ENCODE measurements around the gene RIMBP2. TPM values are rescaled to one million over a fixed set of nuclear protein-coding genes. Genes with fewer than 3 reads are reported as not detected.

The RIMBP2 gene
- polyA plus RNA-seq, 1 of the 3 experiments (the other 2 are of a cell fraction), result 0.90 TPM

DNA sequence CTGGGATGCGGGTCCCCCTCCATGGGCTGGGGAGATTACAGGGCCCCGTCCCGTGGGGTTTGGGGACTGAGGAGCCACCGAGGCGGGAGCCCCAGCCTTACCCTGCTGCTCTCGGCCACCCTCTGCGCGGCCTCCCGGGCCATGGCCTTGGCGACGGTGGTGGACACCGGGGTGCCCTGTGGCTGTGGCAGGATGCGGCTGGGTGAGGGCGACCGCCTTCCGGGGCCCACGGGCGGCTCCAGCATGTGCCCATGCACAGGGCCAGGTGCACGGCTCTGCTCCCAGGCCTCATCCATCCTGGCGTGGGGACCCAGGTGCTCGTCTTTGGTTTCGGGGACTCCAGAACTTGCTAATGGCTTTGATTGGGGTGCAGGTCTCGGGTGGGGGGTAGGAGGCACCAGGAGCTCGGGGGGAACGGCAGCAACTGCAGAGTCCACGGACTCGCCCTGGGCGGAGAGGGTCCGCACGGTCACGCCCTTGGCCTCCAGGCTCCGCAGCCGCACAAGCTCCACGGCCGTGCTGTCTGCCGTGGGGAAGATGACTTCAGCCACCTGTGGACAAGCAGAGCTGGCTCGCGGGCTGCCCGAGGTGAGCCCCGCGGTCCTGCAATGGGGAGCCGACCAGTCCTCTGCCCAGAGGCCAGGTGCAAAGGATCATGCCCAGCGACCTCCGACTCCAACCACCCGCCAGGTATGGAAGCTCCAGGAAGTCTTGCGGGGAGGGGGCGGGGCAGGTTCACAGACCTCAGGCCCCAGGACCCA lies 279.2 kb downstream of the RIMBP2 start:
- WGBS (ENCODE audit: low lambda C conversion rate), result 77% methylated on average over 25 of the region's 47 CpGs
- H3F3A ChIP-seq (replicated peaks; ENCODE audit: insufficient read depth), result no peaks in the 10 kb centered on the region
- no peaks in the 10 kb centered on the region for H3K4me1 ChIP-seq (ENCODE audit: control insufficient read depth in 1 of 2, insufficient read depth in 2 of 2, low read depth in 1 of 2, low read length in 1 of 2)
- POLR2A ChIA-PET, result interaction anchor here (0.6 kb wide), 1 partner anchor 221 kb away, joined by 3 read pairs; no protein-coding TSS in a partner anchor
- no peaks in the 10 kb centered on the region for H3K36me3 ChIP-seq (replicated peaks in 1 of 2; ENCODE audit: control insufficient read depth in 1 of 2, insufficient read depth in 2 of 2, low read length in 1 of 2)
- no peak overlapping the region for H2AFZ ChIP-seq (ENCODE audit: low read depth)
- H4K20me1 ChIP-seq (ENCODE audit: insufficient read depth), result no peaks in the 10 kb centered on the region
- H3K9me2 ChIP-seq, result no peaks in the 10 kb centered on the region
- no peaks in the 10 kb centered on the region for H3K9me3 ChIP-seq
- no peaks in the 10 kb centered on the region for H3K27me3 ChIP-seq (ENCODE audit: insufficient read depth)
- TF ChIP-seq, protein P1, sequence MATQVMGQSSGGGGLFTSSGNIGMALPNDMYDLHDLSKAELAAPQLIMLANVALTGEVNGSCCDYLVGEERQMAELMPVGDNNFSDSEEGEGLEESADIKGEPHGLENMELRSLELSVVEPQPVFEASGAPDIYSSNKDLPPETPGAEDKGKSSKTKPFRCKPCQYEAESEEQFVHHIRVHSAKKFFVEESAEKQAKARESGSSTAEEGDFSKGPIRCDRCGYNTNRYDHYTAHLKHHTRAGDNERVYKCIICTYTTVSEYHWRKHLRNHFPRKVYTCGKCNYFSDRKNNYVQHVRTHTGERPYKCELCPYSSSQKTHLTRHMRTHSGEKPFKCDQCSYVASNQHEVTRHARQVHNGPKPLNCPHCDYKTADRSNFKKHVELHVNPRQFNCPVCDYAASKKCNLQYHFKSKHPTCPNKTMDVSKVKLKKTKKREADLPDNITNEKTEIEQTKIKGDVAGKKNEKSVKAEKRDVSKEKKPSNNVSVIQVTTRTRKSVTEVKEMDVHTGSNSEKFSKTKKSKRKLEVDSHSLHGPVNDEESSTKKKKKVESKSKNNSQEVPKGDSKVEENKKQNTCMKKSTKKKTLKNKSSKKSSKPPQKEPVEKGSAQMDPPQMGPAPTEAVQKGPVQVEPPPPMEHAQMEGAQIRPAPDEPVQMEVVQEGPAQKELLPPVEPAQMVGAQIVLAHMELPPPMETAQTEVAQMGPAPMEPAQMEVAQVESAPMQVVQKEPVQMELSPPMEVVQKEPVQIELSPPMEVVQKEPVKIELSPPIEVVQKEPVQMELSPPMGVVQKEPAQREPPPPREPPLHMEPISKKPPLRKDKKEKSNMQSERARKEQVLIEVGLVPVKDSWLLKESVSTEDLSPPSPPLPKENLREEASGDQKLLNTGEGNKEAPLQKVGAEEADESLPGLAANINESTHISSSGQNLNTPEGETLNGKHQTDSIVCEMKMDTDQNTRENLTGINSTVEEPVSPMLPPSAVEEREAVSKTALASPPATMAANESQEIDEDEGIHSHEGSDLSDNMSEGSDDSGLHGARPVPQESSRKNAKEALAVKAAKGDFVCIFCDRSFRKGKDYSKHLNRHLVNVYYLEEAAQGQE (IDR thresholded peaks at IDR 0.05; ENCODE audit: low read depth, low read length), result no peak
- TF ChIP-seq FOXJ3 (CRISPR knock-in tag; IDR thresholded peaks at IDR 0.05) (no peak), ZBTB33 (IDR thresholded peaks at IDR 0.05; ENCODE audit: borderline replicate concordance, low read depth) (no peak), RCOR1 (IDR thresholded peaks at IDR 0.05; ENCODE audit: low read length) (no peak), CHD2 (IDR thresholded peaks at IDR 0.05; ENCODE audit: low read length, partially characterized antibody) (no peak), MXI1 (IDR thresholded peaks at IDR 0.05; ENCODE audit: low read depth, low read length) (no peak), PBX3 (IDR thresholded peaks at IDR 0.05) (no peak), MAX (IDR thresholded peaks at IDR 0.05; ENCODE audit: low read depth) (no peak), TCF12 (IDR thresholded peaks at IDR 0.05) (no peak), ELF1 (IDR thresholded peaks at IDR 0.05) (no peak), POLR2AphosphoS5 (IDR thresholded peaks at IDR 0.05; ENCODE audit: low read depth, low read length) (no peak), SMC3 (IDR thresholded peaks at IDR 0.05; ENCODE audit: low read depth, low read length) (no peak), EP300 (IDR thresholded peaks at IDR 0.05; ENCODE audit: borderline replicate concordance in 1 of 2, low read depth in 1 of 2, low read length in 1 of 2) (no peak)
- TF ChIP-seq, protein P2, sequence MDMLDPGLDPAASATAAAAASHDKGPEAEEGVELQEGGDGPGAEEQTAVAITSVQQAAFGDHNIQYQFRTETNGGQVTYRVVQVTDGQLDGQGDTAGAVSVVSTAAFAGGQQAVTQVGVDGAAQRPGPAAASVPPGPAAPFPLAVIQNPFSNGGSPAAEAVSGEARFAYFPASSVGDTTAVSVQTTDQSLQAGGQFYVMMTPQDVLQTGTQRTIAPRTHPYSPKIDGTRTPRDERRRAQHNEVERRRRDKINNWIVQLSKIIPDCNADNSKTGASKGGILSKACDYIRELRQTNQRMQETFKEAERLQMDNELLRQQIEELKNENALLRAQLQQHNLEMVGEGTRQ (IDR thresholded peaks at IDR 0.05; ENCODE audit: borderline replicate concordance, low read depth, low read length), result no peak
- TF ChIP-seq, protein P3, sequence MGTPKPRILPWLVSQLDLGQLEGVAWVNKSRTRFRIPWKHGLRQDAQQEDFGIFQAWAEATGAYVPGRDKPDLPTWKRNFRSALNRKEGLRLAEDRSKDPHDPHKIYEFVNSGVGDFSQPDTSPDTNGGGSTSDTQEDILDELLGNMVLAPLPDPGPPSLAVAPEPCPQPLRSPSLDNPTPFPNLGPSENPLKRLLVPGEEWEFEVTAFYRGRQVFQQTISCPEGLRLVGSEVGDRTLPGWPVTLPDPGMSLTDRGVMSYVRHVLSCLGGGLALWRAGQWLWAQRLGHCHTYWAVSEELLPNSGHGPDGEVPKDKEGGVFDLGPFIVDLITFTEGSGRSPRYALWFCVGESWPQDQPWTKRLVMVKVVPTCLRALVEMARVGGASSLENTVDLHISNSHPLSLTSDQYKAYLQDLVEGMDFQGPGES (IDR thresholded peaks at IDR 0.05; ENCODE audit: low read depth, low read length), result no peak
- TF ChIP-seq, protein P4, sequence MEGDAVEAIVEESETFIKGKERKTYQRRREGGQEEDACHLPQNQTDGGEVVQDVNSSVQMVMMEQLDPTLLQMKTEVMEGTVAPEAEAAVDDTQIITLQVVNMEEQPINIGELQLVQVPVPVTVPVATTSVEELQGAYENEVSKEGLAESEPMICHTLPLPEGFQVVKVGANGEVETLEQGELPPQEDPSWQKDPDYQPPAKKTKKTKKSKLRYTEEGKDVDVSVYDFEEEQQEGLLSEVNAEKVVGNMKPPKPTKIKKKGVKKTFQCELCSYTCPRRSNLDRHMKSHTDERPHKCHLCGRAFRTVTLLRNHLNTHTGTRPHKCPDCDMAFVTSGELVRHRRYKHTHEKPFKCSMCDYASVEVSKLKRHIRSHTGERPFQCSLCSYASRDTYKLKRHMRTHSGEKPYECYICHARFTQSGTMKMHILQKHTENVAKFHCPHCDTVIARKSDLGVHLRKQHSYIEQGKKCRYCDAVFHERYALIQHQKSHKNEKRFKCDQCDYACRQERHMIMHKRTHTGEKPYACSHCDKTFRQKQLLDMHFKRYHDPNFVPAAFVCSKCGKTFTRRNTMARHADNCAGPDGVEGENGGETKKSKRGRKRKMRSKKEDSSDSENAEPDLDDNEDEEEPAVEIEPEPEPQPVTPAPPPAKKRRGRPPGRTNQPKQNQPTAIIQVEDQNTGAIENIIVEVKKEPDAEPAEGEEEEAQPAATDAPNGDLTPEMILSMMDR (IDR thresholded peaks at IDR 0.05), result no peak
- TF ChIP-seq, protein P5, sequence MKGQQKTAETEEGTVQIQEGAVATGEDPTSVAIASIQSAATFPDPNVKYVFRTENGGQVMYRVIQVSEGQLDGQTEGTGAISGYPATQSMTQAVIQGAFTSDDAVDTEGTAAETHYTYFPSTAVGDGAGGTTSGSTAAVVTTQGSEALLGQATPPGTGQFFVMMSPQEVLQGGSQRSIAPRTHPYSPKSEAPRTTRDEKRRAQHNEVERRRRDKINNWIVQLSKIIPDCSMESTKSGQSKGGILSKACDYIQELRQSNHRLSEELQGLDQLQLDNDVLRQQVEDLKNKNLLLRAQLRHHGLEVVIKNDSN (IDR thresholded peaks at IDR 0.05; ENCODE audit: borderline replicate concordance, low read depth), result no peak
- H3K27ac ChIP-seq (ENCODE audit: low read depth in 2 of 2, low read length in 1 of 2), result no peak overlapping the region
- no peak overlapping the region for H3K9ac ChIP-seq
- H3K4me2 ChIP-seq, result no peak overlapping the region
- CTCF ChIA-PET, result interaction anchor here (0.6 kb wide), 1 partner anchor 318 kb away, joined by 4 read pairs; no protein-coding TSS in a partner anchor
- DNase-seq, result no peak
- H3K79me2 ChIP-seq (ENCODE audit: insufficient read depth), result no peaks in the 10 kb centered on the region
- no peak overlapping the region for H3K4me3 ChIP-seq (ENCODE audit: low read depth in 2 of 2, low read length in 1 of 2)

Data from SK-N-SH (cell line).